Thymus (tissue), 11 donors: ENCODE results near the gene SLC26A6. TPM values are rescaled to one million over a fixed set of nuclear protein-coding genes. Genes with fewer than 3 reads are reported as not detected.

Source experiments
- DNase-seq, 9 donors: peaks; one replicate each; pipeline ENCODE4 v3.0.0-alpha.2; 2013; ENCODE audit warnings: low spot score in 9 of 9, low read depth in 6 of 9, missing footprints in 1 of 9
- H3K27ac ChIP-seq, 2 donors: one replicate each; pipeline ENCODE4 v1.5.1; 2013; ENCODE audit warnings: control low read depth in 1 of 2, low read depth in 1 of 2, low read length in 1 of 2, mild to moderate bottlenecking in 1 of 2, moderate library complexity in 1 of 2
- H3K27me3 ChIP-seq, 2 donors: one replicate each; pipeline ENCODE4 v1.5.1; 2013; ENCODE audit warnings: low read length in 1 of 2; ENCODE audit not compliant: control insufficient read depth in 2 of 2, insufficient read depth in 1 of 2
- H3K36me3 ChIP-seq, 2 donors: one replicate each; pipeline ENCODE4 v1.5.1; 2013; ENCODE audit warnings: low read length in 1 of 2, mild to moderate bottlenecking in 1 of 2, moderate library complexity in 1 of 2; ENCODE audit not compliant: control insufficient read depth in 2 of 2, insufficient read depth in 2 of 2
- H3K4me1 ChIP-seq, 2 donors: one replicate each; pipeline ENCODE4 v1.5.1; 2013; ENCODE audit warnings: low read length in 2 of 2; ENCODE audit not compliant: control insufficient read depth in 2 of 2, insufficient read depth in 2 of 2
- H3K4me3 ChIP-seq, 2 donors: one replicate each; pipeline ENCODE4 v1.5.1; 2013; ENCODE audit warnings: low read length in 2 of 2, control low read depth in 1 of 2, mild to moderate bottlenecking in 1 of 2
- H3K9me3 ChIP-seq, 2 donors: one replicate each; pipeline ENCODE4 v1.5.1; 2013; ENCODE audit warnings: low read length in 1 of 2, mild to moderate bottlenecking in 1 of 2; ENCODE audit not compliant: control insufficient read depth in 2 of 2, insufficient read depth in 1 of 2
- WGBS: extraction: QIAGEN DNeasy Blood & Tissue Kit; methylation state at CpG from one replicate; pipeline ENCODE4 v1.1.7; 2013; 5-methylcytosine and 5-hydroxymethylcytosine counted together
- polyA plus RNA-seq: library from polyadenylated mRNA; stranded (reverse); fragments of 200-250 nt; gene quantifications from one replicate; pipeline ENCODE4 v1.2.3, GENCODE V29; 2013
- total RNA-seq: library from RNA; stranded (reverse); fragments of 120-200 nt; gene quantifications from one replicate; pipeline ENCODE4 v1.2.4, GENCODE V29; 2013
- donor health status: healthy.

Gene SLC26A6
- total and polyA plus RNA-seq, 2 donors: 8.9 to 24.7 TPM

GRCh38 chr3:48679411-48680391 lies 44.4 kb upstream of the SLC26A6 start:
- no peak overlapping the region for H3K4me3 ChIP-seq
- peaks cover under 1 to 7% of the 10 kb centered on the region in 2 donors for H3K4me1 ChIP-seq
- H3K9me3 ChIP-seq: peaks cover 1 to 4% of the 10 kb centered on the region in 2 donors
- 95% methylated on average over 20 of the region's 20 CpGs for WGBS
- H3K27me3 ChIP-seq: no peaks in the 10 kb centered on the region
- DNase-seq: no peak
- H3K27ac ChIP-seq: no peak overlapping the region
- H3K36me3 ChIP-seq: peaks cover 33 to 51% of the 10 kb centered on the region in 2 donors

- no peak overlapping the region for H3K27ac ChIP-seq
- 95% methylated on average over 24 of the region's 24 CpGs for WGBS
- no peak for DNase-seq
- H3K36me3 ChIP-seq: peaks cover 33 to 51% of the 10 kb centered on the region in 2 donors
- H3K4me3 ChIP-seq: no peak overlapping the region
- no peaks in the 10 kb centered on the region for H3K4me1 ChIP-seq
- no peaks in the 10 kb centered on the region for H3K27me3 ChIP-seq
- peaks cover 1 to 3% of the 10 kb centered on the region in 2 donors for H3K9me3 ChIP-seq
These were observed 43.5 kb upstream of the SLC26A6 start for GRCh38 chr3:48678566-48679380.

- 96% methylated on average over 4 of the region's 4 CpGs for WGBS
- Histone ChIP-seq H3K9me3 (peaks cover 0 to 1% of the 10 kb centered on the region in 2 donors), H3K4me1 (no peaks in the 10 kb centered on the region), H3K27ac (no peak overlapping the region), H3K27me3 (no peaks in the 10 kb centered on the region), H3K4me3 (no peak overlapping the region), H3K36me3 (peaks cover 33 to 51% of the 10 kb centered on the region in 2 donors)
- no peak for DNase-seq
These were observed 42.8 kb upstream of the SLC26A6 start for GRCh38 chr3:48678056-48678455.

- Histone ChIP-seq H3K9me3 (peaks cover 0 to 1% of the 10 kb centered on the region in 2 donors), H3K27ac (no peak overlapping the region), H3K27me3 (no peaks in the 10 kb centered on the region), H3K4me3 (no peak overlapping the region), H3K36me3 (peaks cover 16 to 29% of the 10 kb centered on the region in 2 donors), H3K4me1 (no peaks in the 10 kb centered on the region)
- 96% methylated on average over 9 of the region's 9 CpGs for WGBS
- no peak for DNase-seq
These were observed 39.2 kb upstream of the SLC26A6 start for GRCh38 chr3:48674505-48674904.

- Histone ChIP-seq H3K9me3 (no peaks in the 10 kb centered on the region), H3K27me3 (no peaks in the 10 kb centered on the region), H3K36me3 (peaks cover 9 to 11% of the 10 kb centered on the region in 2 donors), H3K4me1 (no peaks in the 10 kb centered on the region), H3K4me3 (no peak overlapping the region), H3K27ac (no peak overlapping the region)
- no peak for DNase-seq
- 91% methylated on average over 1 of the region's 1 CpG for WGBS
These were observed 37.3 kb upstream of the SLC26A6 start for GRCh38 chr3:48672522-48672921.

GRCh38 chr3:48664929-48665328 lies 29.7 kb upstream of the SLC26A6 start:
- Histone ChIP-seq H3K27me3 (peaks cover 30 to 48% of the 10 kb centered on the region in 2 donors), H3K4me1 (peaks cover 14 to 30% of the 10 kb centered on the region in 2 donors), H3K4me3 (no peak overlapping the region), H3K36me3 (no peaks in the 10 kb centered on the region), H3K9me3 (peaks cover 7 to 19% of the 10 kb centered on the region in 2 donors), H3K27ac (no peak overlapping the region)
- DNase-seq: no peak
- WGBS: 99% methylated on average over 4 of the region's 4 CpGs

GRCh38 chr3:48664313-48664644 lies 29.0 kb upstream of the SLC26A6 start:
- DNase-seq: no peak
- Histone ChIP-seq H3K27ac (no peak overlapping the region), H3K4me3 (no peak overlapping the region), H3K4me1 (peaks cover 14 to 30% of the 10 kb centered on the region in 2 donors), H3K9me3 (peaks cover 7 to 19% of the 10 kb centered on the region in 2 donors), H3K36me3 (no peaks in the 10 kb centered on the region), H3K27me3 (peaks cover 30 to 54% of the 10 kb centered on the region in 2 donors)
- 70% methylated on average over 11 of the region's 11 CpGs for WGBS

- Histone ChIP-seq H3K27ac (peak overlapping the region in 1 of 2 donors; percentile 24), H3K36me3 (no peaks in the 10 kb centered on the region), H3K27me3 (peaks cover 32 to 60% of the 10 kb centered on the region in 2 donors), H3K9me3 (peaks cover 7 to 19% of the 10 kb centered on the region in 2 donors), H3K4me1 (peaks cover 14 to 30% of the 10 kb centered on the region in 2 donors), H3K4me3 (peak overlapping the region; percentile 36 to 41)
- DNase-seq: peak in 8 of 9 donors; percentile 55 to 89 (median 73)
- 3% methylated on average over 66 of the region's 66 CpGs for WGBS
These were observed 28.4 kb upstream of the SLC26A6 start for GRCh38 chr3:48663489-48664312.
